ENCODE measurements around the gene SS18. TPM values are rescaled to one million over a fixed set of nuclear protein-coding genes. Genes with fewer than 3 reads are reported as not detected.
"Not testable (repeated sequence)": the region's sequence is repeated elsewhere in the genome, so short reads cannot be mapped to it uniquely, and the experiment has no call there.

SS18 gene
- total RNA-seq, 4 donors from 2014 or later, result 74.1 to 166 (median 84.3) TPM

- Histone ChIP-seq H3K4me3 (no peak overlapping the region), H3K27ac (replicated peaks in 1 of 4) (no peak overlapping the region), H3K36me3 (no peaks in the 10 kb centered on the region), H3K27me3 (no peaks in the 10 kb centered on the region), H3K4me1 (no peaks in the 10 kb centered on the region), H3K9me3 (no peaks in the 10 kb centered on the region)
- 77% methylated on average over 5 of the region's 5 CpGs for WGBS
- DNase-seq (ENCODE audit: extremely low spot score), result no peak
- TF ChIP-seq CTCF (IDR thresholded peaks at IDR 0.05) (no peak), POLR2AphosphoS5 (IDR thresholded peaks at IDR 0.05) (no peak), EP300 (IDR thresholded peaks at IDR 0.05) (no peak), POLR2A (IDR thresholded peaks at IDR 0.05; ENCODE audit: low read depth) (no peak)
- intact Hi-C loops (cut with DNase I), result no loop called here
Measured at GRCh38 chr18:26127786-26128185, 37.4 kb upstream of the SS18 start.

- DNase-seq (ENCODE audit: extremely low spot score); H3K4me1 ChIP-seq; H3K36me3 ChIP-seq; H3K4me3 ChIP-seq; intact Hi-C loops (cut with DNase I); H3K9me3 ChIP-seq; H3K27me3 ChIP-seq; H3K27ac ChIP-seq (replicated peaks in 1 of 4): not testable (repeated sequence)
- 82% methylated on average over 2 of the region's 2 CpGs for WGBS
Measured at GRCh38 chr18:26121994-26122393, 31.6 kb upstream of the SS18 start.

- no peaks in the 10 kb centered on the region for H3K9me3 ChIP-seq
- H3K36me3 ChIP-seq, result no peaks in the 10 kb centered on the region
- WGBS, result 83% methylated on average over 1 of the region's 1 CpG
- H3K27ac ChIP-seq (replicated peaks in 1 of 4), result no peak overlapping the region
- H3K4me1 ChIP-seq, result no peaks in the 10 kb centered on the region
- TF ChIP-seq POLR2A (IDR thresholded peaks at IDR 0.05; ENCODE audit: low read depth) (no peak), EP300 (IDR thresholded peaks at IDR 0.05) (no peak), CTCF (IDR thresholded peaks at IDR 0.05) (no peak), POLR2AphosphoS5 (IDR thresholded peaks at IDR 0.05) (no peak)
- intact Hi-C loops (cut with DNase I), result no loop called here
- no peak for DNase-seq (ENCODE audit: extremely low spot score)
- no peak overlapping the region for H3K4me3 ChIP-seq
- peaks cover 0 to 9% (median 0%) of the 10 kb centered on the region in 4 donors for H3K27me3 ChIP-seq
Measured at GRCh38 chr18:26121476-26121875, 31.1 kb upstream of the SS18 start.

- intact Hi-C loops (cut with DNase I), result no loop called here
- Histone ChIP-seq H3K27me3 (peaks cover 0 to 9% (median 0%) of the 10 kb centered on the region in 4 donors), H3K4me3 (no peak overlapping the region), H3K27ac (replicated peaks in 1 of 4) (no peak overlapping the region), H3K4me1 (no peaks in the 10 kb centered on the region), H3K9me3 (no peaks in the 10 kb centered on the region), H3K36me3 (no peaks in the 10 kb centered on the region)
- WGBS, result 76% methylated on average over 5 of the region's 5 CpGs
- TF ChIP-seq CTCF (IDR thresholded peaks at IDR 0.05) (no peak), POLR2AphosphoS5 (IDR thresholded peaks at IDR 0.05) (no peak), EP300 (IDR thresholded peaks at IDR 0.05) (no peak), POLR2A (IDR thresholded peaks at IDR 0.05; ENCODE audit: low read depth) (no peak)
- DNase-seq (ENCODE audit: extremely low spot score), result no peak
Measured at GRCh38 chr18:26119246-26119645, 28.8 kb upstream of the SS18 start.

- Histone ChIP-seq H3K27ac (replicated peaks in 1 of 4) (no peak overlapping the region), H3K4me3 (no peak overlapping the region), H3K4me1 (no peaks in the 10 kb centered on the region), H3K27me3 (no peaks in the 10 kb centered on the region), H3K9me3 (no peaks in the 10 kb centered on the region), H3K36me3 (no peaks in the 10 kb centered on the region)
- WGBS, result 88% methylated on average over 1 of the region's 1 CpG
- intact Hi-C loops (cut with DNase I), result no loop called here
- TF ChIP-seq POLR2AphosphoS5 (IDR thresholded peaks at IDR 0.05) (no peak), POLR2A (IDR thresholded peaks at IDR 0.05; ENCODE audit: low read depth) (no peak), CTCF (IDR thresholded peaks at IDR 0.05) (no peak), EP300 (IDR thresholded peaks at IDR 0.05) (no peak)
- DNase-seq (ENCODE audit: extremely low spot score), result no peak
Measured at GRCh38 chr18:26104035-26104434, 13.6 kb upstream of the SS18 start.

Data from esophagus muscularis mucosa (tissue), 4 donors.